Glutamatergic neuron (in vitro differentiated cells): ENCODE results near the gene METTL15. TPM values are rescaled to one million over a fixed set of nuclear protein-coding genes. Genes with fewer than 3 reads are reported as not detected.
"Not testable (repeated sequence)": the region's sequence is repeated elsewhere in the genome, so short reads cannot be mapped to it uniquely, and the experiment has no call there.

Experiments used
- DNase-seq: peaks from one replicate; pipeline ENCODE4 v3.0.0; 2022
- H3K27ac Mint-ChIP-seq: one replicate; pipeline ENCODE4 v1.8.0; 2020; ENCODE audit warnings: mild to moderate bottlenecking, mixed read lengths, inconsistent platforms; ENCODE audit not compliant: unreplicated experiment
- H3K27me3 Mint-ChIP-seq: one replicate; pipeline ENCODE4 v1.8.0; 2020; ENCODE audit warnings: mild to moderate bottlenecking, moderate library complexity, mixed read lengths, inconsistent platforms; ENCODE audit not compliant: unreplicated experiment
- H3K36me3 Mint-ChIP-seq: one replicate; pipeline ENCODE4 v1.8.0; 2020; ENCODE audit warnings: mild to moderate bottlenecking, mixed read lengths, inconsistent platforms; ENCODE audit not compliant: unreplicated experiment
- H3K4me1 Mint-ChIP-seq: one replicate; pipeline ENCODE4 v1.8.0; 2020; ENCODE audit warnings: mild to moderate bottlenecking, low read depth, mixed read lengths, inconsistent platforms; ENCODE audit not compliant: unreplicated experiment
- H3K4me3 Mint-ChIP-seq: one replicate; pipeline ENCODE4 v1.8.0; 2020; ENCODE audit warnings: mild to moderate bottlenecking, mixed read lengths, inconsistent platforms; ENCODE audit not compliant: unreplicated experiment
- H3K9me3 Mint-ChIP-seq: one replicate; pipeline ENCODE4 v1.8.0; 2020; ENCODE audit warnings: mild to moderate bottlenecking, moderate library complexity, mixed read lengths, inconsistent platforms; ENCODE audit not compliant: unreplicated experiment
- CTCF ChIP-seq: fragments of 200-600 bp; sonication (generic); IDR thresholded peaks from one replicate; pipeline ENCODE4 v1.5.0; 2021; ENCODE audit not compliant: partially characterized antibody, unreplicated experiment
- total RNA-seq: library from RNA; stranded (reverse); fragmentation: NEBNext Ultra II Directional; extraction: Animal tissue kit (Norgen Biotek cat#: 25700); gene quantifications from one replicate; pipeline ENCODE4 v1.2.1, GENCODE V29; 2021; ENCODE audit not compliant: unreplicated experiment

Gene METTL15
- total RNA-seq, 1 donor from 2014 or later = 8.2 TPM

- Mint-ChIP-seq H3K9me3 (no peaks in the 10 kb centered on the region), H3K27ac (no peak overlapping the region), H3K36me3 (no peaks in the 10 kb centered on the region), H3K27me3 (no peaks in the 10 kb centered on the region), H3K4me1 (no peaks in the 10 kb centered on the region), H3K4me3 (no peak overlapping the region)
- no peak for TF ChIP-seq CTCF
- no peak for DNase-seq
Observed at GRCh38 chr11:28098257-28098656, 9.9 kb upstream of the METTL15 start.

GRCh38 chr11:28099715-28100114 is 8.5 kb upstream of the METTL15 start:
- Mint-ChIP-seq H3K27ac (no peak overlapping the region), H3K27me3 (no peaks in the 10 kb centered on the region), H3K4me3 (no peak overlapping the region), H3K9me3 (no peaks in the 10 kb centered on the region), H3K36me3 (no peaks in the 10 kb centered on the region), H3K4me1 (no peaks in the 10 kb centered on the region)
- no peak for TF ChIP-seq CTCF
- DNase-seq = no peak

- Mint-ChIP-seq H3K4me3 (no peak overlapping the region), H3K27me3 (no peaks in the 10 kb centered on the region), H3K4me1 (no peaks in the 10 kb centered on the region), H3K27ac (no peak overlapping the region), H3K36me3 (no peaks in the 10 kb centered on the region), H3K9me3 (no peaks in the 10 kb centered on the region)
- no peak for TF ChIP-seq CTCF
- DNase-seq = no peak
Observed at GRCh38 chr11:28100665-28101064, 7.5 kb upstream of the METTL15 start.

GRCh38 chr11:28102300-28102699 is 5.9 kb upstream of the METTL15 start:
- H3K4me1 Mint-ChIP-seq, DNase-seq, H3K9me3 Mint-ChIP-seq, H3K27me3 Mint-ChIP-seq, H3K27ac Mint-ChIP-seq, H3K4me3 Mint-ChIP-seq, H3K36me3 Mint-ChIP-seq: not testable (repeated sequence)

GRCh38 chr11:28104425-28104824 is 3.8 kb upstream of the METTL15 start:
- peaks cover 7% of the 10 kb centered on the region for H3K4me1 Mint-ChIP-seq
- no peak overlapping the region for H3K27ac Mint-ChIP-seq

More at GRCh38 chr11:28104425-28104824, 3.8 kb upstream of the METTL15 start:
- no peak for DNase-seq
- H3K4me3 Mint-ChIP-seq = no peak overlapping the region
- TF ChIP-seq CTCF = no peak
- H3K9me3 Mint-ChIP-seq = no peaks in the 10 kb centered on the region
- H3K36me3 Mint-ChIP-seq = no peaks in the 10 kb centered on the region
- peaks cover 2% of the 10 kb centered on the region for H3K27me3 Mint-ChIP-seq
